ENCODE data around the gene PGLYRP4.

The PGLYRP4 gene

GRCh38 chr1:153375511-153375910 lies 26.9 kb upstream of the PGLYRP4 start, which contains the start of gene S100A12:
S100A12 (minus strand) TSS chr1:153375621; CDS start chr1:153374592, 1,029 bp downstream.
- DNase-seq (ENCODE audit: low read depth in 2 of 2), result no peak

- DNase-seq (ENCODE audit: low read depth in 2 of 2), result no peak
Measured at GRCh38 chr1:153374071-153374470, 25.4 kb upstream of the PGLYRP4 start.

GRCh38 chr1:153372571-153372970 lies 23.9 kb upstream of the PGLYRP4 start:
- DNase-seq (ENCODE audit: low read depth in 2 of 2), result no peak

- no peak for DNase-seq (ENCODE audit: low read depth in 2 of 2)
Measured at GRCh38 chr1:153371231-153371630, 22.6 kb upstream of the PGLYRP4 start.

GRCh38 chr1:153370146-153370545 lies 21.5 kb upstream of the PGLYRP4 start:
- no peak for DNase-seq (ENCODE audit: low read depth in 2 of 2)

- DNase-seq (ENCODE audit: low read depth in 2 of 2), result no peak
Measured at GRCh38 chr1:153368495-153368894, 19.9 kb upstream of the PGLYRP4 start.

GRCh38 chr1:153367090-153367489 lies 18.4 kb upstream of the PGLYRP4 start:
- DNase-seq (ENCODE audit: low read depth in 2 of 2), result no peak

GRCh38 chr1:153366261-153366660 lies 17.6 kb upstream of the PGLYRP4 start:
- DNase-seq (ENCODE audit: low read depth in 2 of 2), result no peak

GRCh38 chr1:153365696-153366095 lies 17.1 kb upstream of the PGLYRP4 start:
- DNase-seq (ENCODE audit: low read depth in 2 of 2), result no peak

GRCh38 chr1:153364766-153365666 lies 16.4 kb upstream of the PGLYRP4 start:
- no peak for DNase-seq (ENCODE audit: low read depth in 2 of 2)

GRCh38 chr1:153364156-153364555 lies 15.5 kb upstream of the PGLYRP4 start:
- DNase-seq (ENCODE audit: low read depth in 2 of 2), result no peak

- DNase-seq (ENCODE audit: low read depth in 2 of 2), result no peak
Measured at GRCh38 chr1:153363641-153364040, 15.0 kb upstream of the PGLYRP4 start.

- no peak for DNase-seq (ENCODE audit: low read depth in 2 of 2)
Measured at GRCh38 chr1:153362187-153362775, 13.6 kb upstream of the PGLYRP4 start.

GRCh38 chr1:153361480-153362109 lies 13.0 kb upstream of the PGLYRP4 start:
- no peak for DNase-seq (ENCODE audit: low read depth in 2 of 2)

GRCh38 chr1:153360592-153361479 lies 12.2 kb upstream of the PGLYRP4 start:
- DNase-seq (ENCODE audit: low read depth in 2 of 2), result no peak

- no peak for DNase-seq (ENCODE audit: low read depth in 2 of 2)
Measured at GRCh38 chr1:153360190-153360589, 11.5 kb upstream of the PGLYRP4 start.

- DNase-seq (ENCODE audit: low read depth in 2 of 2), result no peak
Measured at GRCh38 chr1:153359241-153359640, 10.6 kb upstream of the PGLYRP4 start.

- DNase-seq (ENCODE audit: low read depth in 2 of 2), result no peak
Measured at GRCh38 chr1:153358691-153358975, 10.0 kb upstream of the PGLYRP4 start.

GRCh38 chr1:153357853-153358690 lies 9.4 kb upstream of the PGLYRP4 start, which contains the start of gene S100A9:
S100A9 (plus strand) TSS chr1:153357854; CDS start chr1:153358284, 430 bp downstream.
- no peak for DNase-seq (ENCODE audit: low read depth in 2 of 2)

GRCh38 chr1:153357076-153357852 lies 8.6 kb upstream of the PGLYRP4 start:
- no peak for DNase-seq (ENCODE audit: low read depth in 2 of 2)
